CD4-positive, alpha-beta T cell treated with Interleukin-4 for 1 hour (primary cell): ENCODE results near the gene TSR3.

Experiments
- DNase-seq, 2 donors: peaks; one replicate each; pipeline ENCODE4 v3.0.0-alpha.2; 2020 to 2022

Gene TSR3

GRCh38 chr16:1377406-1378010 lies 25.8 kb upstream of the TSR3 start:
- DNase-seq = no peak

DNA sequence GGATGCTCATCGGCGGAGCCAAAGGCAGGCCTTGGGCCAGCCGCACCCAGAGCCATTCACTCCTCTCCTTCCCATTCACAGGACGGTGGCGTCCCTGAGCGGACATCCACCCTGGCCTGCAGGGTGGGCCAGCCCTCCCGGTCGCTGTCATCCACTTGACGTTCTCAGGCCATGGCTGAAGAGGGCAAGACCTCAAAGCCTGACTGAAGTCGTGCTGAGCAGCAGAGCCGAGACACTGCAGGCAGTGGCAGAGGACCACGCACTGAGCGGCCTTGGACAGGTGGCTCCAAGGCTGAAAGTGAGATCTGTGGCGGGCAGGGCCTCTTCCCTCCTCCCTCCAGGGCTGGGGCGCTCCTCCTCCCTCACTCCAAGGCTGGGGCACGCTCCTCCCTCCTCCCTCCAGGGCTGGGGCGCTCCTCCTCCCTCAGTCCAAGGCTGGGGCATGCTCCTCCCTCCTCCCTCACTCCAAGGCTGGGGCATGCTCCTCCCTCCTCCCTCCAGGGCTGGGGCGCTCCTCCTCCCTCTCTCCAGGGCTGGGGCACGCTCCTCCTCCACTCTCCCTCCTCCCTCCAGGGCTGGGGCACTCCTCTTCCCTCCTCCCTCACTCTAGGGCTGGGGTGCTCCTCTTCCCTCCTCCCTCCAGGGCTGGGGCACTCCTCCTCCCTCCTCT lies 24.2 kb upstream of the TSR3 start:
- DNase-seq = no peak

DNA sequence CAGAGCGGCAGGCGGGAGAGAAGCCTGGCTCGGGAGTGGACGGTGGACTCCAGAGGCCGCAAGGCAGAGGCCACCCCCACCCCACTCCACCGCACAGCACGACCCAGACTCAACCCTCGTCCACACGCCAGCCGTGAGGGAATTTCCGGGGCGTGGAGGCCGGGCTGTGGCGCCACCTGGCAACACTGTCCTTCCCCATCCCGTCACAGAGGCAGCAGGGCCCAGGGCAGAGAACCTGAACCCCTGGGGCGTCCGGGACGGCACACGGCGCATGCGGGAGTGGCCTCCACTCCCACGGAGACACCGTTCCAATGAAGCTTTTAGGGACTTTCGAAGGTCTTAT lies 23.6 kb upstream of the TSR3 start:
- no peak for DNase-seq

DNA sequence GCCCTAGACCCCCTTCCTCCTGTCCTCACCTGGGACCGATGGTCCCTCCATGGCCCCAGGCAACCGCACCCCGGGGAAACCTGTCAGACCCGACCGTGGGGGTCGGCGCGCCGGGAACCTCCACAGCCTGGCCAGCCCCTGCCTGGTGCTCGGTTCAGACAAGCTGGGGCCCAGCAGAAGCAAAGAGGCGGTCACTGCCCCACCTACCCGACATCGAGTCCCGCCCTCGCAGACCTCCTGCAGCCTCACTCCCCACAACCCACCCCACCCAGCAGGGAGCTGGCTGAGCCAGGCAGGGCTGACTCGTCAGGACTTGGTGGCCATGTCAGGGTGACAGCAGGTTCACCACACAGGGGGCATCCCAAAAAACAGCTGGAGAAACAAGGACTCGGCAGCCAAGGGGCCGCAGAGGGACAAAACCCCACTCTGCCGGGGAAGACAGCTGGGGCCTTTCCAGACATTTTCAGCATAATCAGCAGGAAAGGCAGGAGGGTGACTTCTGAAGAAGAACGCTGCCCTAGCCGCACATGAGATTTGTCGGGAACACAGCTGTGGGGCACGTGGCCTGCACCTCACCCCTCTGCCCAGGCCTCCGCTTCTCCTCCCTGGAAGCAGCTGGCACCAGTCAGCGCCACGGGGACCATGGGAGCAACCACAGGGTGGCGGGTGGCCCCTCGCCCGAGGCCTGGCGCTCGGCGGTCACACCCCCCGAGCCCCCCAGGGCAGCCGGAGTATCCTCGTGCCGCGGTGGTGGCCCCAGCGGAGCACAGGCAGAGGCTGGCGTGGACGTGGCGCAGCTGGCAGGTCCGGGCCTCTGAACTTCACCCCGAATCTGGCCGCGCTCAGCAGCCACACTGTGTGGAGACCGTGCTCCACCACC lies 23.0 kb upstream of the TSR3 start:
- no peak for DNase-seq

DNA sequence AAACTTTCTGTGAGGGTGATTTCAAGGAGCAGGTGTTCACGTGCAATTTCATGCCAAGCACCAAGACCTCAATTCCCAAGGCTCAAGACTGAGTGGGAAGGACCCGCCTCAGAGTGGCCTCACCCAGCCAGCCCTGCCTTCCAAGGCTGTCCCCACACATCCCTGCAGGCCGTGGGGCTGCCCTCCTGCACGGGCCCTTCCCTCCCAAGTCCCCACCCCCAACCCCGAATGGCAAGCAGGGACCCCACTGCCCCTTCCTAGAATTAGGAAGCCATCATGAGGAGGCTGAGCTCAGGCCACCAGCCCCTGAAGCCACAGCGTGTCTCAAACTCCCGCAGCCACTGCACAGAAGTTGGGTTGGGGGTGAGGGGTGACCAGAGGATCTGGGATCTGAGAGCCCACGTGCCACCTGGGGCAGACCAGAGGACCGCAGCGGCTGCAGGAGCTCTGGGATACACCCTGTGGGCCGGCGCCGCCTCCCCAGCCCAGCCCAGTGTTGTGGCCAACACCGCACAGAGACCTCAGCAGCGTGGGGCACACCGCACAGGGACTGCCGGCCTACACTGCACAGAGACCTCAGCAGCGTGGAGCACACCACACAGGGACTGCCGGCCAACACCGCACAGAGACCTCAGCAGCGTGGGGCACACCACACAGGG lies 20.7 kb upstream of the TSR3 start:
- no peak for DNase-seq

GRCh38 chr16:1371054-1371978 lies 19.6 kb upstream of the TSR3 start:
- no peak for DNase-seq

- DNase-seq = no peak
These were observed 16.0 kb upstream of the TSR3 start for GRCh38 chr16:1367486-1368174.

GRCh38 chr16:1366712-1367299 lies 15.1 kb upstream of the TSR3 start:
- DNase-seq = no peak

DNA sequence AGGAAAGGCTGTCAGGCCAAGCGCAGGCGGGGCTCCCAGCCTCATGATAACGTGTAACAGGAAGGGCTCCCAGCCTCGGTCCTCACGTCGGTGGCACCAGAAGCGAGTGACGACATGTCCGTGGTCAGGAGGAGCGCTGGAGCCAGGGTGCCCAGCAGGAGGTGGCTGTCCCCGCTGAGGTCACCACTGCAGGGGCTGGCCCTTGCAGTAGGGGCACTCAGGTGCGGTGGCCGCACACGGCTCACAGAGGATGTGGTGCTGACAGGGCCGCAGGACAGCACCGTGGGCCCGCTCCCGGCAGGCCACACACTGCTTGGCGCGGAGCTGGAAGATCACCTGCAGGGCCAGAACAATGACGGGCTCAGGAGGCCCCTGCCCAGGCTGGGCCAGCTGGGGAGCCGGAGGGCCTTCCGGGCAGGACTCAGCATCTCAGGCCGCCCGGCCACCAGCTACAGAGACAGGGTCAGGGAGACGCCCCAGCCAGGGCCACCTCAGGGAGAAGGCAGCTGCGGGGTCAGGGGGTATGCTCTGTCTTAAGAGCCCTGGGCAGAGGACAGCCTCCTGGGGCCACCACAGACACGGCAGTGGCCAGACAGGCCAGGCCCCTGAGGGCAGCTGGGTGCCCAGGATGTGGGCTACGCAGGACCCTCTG lies 14.5 kb upstream of the TSR3 start:
- no peak for DNase-seq

DNA sequence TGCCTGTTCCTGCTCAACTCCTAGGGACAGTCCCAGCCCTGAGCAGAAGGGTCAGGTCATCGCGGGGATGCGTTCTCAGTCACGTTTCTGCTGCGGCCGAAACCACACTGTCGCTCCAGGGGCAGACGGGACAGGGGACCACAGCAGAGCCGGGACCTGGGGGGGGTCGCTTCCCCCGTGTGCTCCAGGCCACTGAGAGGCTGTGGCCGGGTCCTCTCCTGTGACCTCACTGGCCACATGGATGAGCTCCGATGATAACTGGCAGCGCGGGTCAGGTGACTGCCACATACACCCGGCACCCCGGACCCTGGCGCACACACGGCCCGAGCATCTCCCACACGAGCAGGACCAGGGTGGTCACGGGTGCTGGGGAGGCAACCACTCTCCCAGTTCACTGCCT lies 12.8 kb upstream of the TSR3 start:
- no peak for DNase-seq

DNA sequence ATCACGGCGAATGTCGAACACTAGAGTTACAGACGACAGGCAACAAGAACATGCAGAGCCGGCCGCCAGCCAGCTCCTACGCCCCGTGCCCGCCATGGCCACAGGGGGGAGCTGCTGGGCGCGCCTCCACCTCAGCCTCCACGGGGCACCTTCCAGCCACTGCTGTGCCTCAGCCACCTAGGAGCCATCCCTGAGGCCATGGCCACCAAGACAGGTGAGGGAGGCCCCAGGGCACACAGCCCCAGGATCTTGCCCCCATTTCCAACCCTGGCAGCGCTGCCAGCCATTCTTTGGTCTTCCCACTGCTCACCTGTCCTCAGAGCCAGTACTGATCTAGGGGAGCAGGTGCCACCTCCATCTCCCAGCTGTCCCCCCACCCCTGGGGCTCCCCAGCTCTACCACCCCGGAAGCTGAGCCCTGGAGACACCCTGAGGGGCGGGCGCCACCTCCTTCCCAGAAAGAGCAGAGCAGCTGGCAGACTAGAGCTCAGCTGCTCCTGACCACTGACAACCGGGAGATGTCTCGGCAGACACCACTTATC lies 11.9 kb upstream of the TSR3 start:
- peak; percentile 62 to 67 for DNase-seq

DNA sequence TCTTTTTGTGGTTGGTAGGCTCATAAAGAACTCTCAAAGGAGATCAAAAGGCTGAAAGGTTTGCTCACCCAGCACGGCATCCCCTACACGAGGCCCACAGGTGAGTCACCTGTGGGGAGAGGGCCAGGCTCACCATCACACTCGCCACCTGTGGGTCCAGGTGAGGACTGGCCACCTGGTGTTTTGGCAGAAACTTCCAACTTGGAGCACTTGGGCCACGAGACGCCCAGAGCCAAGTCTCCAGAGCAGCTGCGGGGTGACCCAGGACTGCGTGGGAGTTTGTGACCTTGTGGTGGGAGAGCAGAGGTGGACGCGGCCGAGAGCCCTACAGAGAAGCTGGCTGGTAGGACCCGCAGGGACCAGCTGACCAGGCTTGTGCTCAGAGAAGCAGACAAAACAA lies 11.1 kb upstream of the TSR3 start:
- DNase-seq = no peak

DNA sequence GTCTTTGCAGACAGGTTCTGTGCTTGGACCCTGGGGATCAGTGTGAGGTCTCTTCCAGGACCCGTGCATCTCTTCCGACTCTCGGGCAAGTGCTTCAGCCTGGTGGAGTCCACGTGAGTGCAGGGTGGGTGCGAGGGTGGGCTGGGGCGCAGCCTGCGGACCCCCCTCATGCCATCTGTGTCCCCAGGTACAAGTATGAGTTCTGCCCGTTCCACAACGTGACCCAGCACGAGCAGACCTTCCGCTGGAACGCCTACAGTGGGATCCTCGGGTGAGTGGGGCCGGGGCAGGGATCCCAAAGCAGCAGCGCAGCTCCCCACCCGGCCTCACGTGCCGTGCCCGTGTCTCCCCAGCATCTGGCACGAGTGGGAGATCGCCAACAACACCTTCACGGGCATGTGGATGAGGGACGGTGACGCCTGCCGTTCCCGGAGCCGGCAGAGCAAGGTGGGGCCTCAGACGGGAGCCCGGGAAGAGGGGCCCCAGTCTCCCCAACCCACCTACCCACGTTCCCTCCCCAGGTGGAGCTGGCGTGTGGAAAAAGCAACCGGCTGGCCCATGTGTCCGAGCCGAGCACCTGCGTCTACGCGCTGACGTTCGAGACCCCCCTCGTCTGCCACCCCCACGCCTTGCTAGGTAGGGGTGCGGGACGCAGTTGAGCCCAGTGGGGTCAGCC lies 10.1 kb upstream of the TSR3 start:
- DNase-seq = no peak

- DNase-seq = no peak
These were observed 6.4 kb upstream of the TSR3 start for GRCh38 chr16:1357906-1358566.

DNA sequence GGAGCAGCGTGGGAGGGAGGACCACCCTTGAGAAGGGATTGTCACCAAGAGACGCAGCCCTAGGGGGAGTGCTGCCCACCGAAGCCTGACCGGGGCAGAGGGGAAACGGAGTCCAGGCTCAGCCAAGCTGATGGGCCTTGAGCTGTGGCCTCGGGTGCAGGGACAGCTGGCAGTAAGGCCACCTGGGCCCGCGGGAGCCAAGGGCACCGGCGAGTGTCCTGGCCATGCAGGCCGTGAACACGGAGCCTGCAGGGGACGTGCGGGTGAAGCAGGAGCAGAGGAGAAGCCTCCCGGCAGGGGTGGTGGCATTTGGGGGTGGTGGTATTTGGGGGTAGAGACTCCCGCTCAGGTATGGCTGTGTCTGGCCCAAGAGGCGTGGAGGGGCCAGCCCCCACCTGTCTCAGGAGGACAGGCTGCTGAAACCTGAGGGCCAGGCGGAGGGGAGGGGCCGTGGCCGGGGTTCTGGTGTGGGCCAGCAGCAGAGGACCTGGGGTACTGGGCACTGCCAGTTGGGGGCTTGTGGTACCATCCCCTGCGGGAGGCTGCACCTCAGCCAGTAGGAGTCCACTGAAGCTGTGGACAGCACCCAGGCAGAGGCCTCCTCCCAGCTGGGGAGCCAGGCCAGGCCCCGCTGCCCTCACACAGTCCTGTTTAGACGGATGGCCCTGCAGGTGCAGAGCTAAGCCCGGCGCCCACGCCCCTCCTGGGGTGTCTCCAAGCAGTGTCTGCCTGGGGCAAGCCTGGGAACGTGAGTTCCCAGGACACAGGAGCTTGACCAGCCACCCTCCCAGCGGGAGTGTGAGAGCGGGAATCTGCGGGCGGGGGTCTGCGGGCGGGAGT lies 4.6 kb upstream of the TSR3 start:
- no peak for DNase-seq

GRCh38 chr16:1355591-1355990 lies 3.9 kb upstream of the TSR3 start:
- no peak for DNase-seq

DNA sequence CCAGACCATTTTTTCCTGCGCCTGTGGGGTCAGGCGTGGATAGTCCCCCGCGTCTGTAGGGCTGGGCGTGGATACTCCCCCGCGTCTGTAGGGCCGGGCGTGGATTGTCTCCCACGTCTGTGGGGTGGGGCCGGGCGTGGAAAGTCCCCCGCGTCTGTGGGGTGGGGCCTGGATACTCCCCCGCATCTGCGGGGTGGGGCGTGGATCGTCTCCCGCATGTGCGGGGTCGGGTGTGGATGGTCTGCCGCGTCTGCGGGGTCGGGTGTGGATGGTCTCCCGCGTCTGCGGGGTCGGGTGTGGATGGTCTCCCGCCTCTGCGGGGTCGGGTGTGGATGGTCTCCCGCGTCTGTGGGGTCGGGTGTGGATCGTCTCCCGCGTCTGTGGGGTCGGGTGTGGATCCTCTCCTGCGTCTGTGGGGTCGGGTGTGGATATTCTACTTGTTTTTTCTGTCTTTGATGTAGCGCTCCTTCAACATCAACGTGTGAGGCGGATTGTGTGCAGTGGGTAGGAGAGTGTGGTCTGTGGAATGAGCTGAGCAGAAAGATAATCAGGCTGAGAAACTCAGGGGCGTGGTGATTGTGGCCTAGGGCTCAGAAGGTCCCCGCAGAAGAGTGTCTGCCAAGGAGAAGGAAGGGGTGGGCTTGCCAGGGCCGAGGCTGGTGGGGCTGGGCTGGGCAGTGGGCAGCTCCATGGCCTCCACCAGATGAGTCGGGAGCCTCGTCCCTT lies 3.3 kb upstream of the TSR3 start:
- no peak for DNase-seq

DNA sequence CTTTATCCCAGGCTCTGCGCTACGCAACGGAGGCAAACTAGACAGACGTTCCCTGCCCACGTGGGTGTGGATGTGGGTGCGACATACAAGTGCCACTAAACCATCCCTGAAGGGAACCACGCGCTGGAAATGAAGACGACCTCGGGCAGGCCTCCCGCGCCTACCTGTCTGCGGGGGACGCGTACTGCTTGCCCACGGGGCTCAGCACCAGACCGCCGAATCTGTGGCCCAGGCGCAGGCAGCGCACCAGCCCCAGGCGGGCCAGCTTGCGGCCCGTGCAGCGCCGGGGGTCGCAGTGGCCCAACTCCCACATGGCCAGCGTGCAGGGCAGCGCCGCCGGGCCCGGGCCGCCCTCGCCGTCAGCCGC lies 480 bp downstream of the TSR3 start:
- no peak for DNase-seq
